HG02885 (cell line): ENCODE data around the gene SORL1.
"Not testable (repeated sequence)": the region's sequence is repeated elsewhere in the genome, so short reads cannot be mapped to it uniquely, and the experiment has no call there.

Source experiments
- ATAC-seq: cut with Tn5 transposase; IDR thresholded peaks from one replicate; pipeline ENCODE4 v1.9.1; 2021; ENCODE audit warnings: mild to moderate bottlenecking; ENCODE audit not compliant: unreplicated experiment, poor library complexity

Gene SORL1

GRCh38 chr11:121497176-121497998, 45.3 kb downstream of the SORL1 start:
- no peak for ATAC-seq

GRCh38 chr11:121499405-121499804, 47.3 kb downstream of the SORL1 start:
- ATAC-seq = no peak

- ATAC-seq = no peak
Measured at GRCh38 chr11:121500275-121500674, 48.2 kb downstream of the SORL1 start.

- ATAC-seq = no peak
Measured at GRCh38 chr11:121500717-121501116, 48.6 kb downstream of the SORL1 start.

- ATAC-seq = no peak
Measured at GRCh38 chr11:121503051-121503450, 50.9 kb downstream of the SORL1 start.

- ATAC-seq = not testable (repeated sequence)
Measured at GRCh38 chr11:121506237-121506636, 54.1 kb downstream of the SORL1 start.

GRCh38 chr11:121508449-121508848, 56.3 kb downstream of the SORL1 start:
- no peak for ATAC-seq

- no peak for ATAC-seq
Measured at GRCh38 chr11:121510438-121510837, 58.3 kb downstream of the SORL1 start.

GRCh38 chr11:121512468-121513465, 60.7 kb downstream of the SORL1 start:
- ATAC-seq = no peak

- no peak for ATAC-seq
Measured at GRCh38 chr11:121513807-121514206, 61.7 kb downstream of the SORL1 start.

GRCh38 chr11:121514432-121515334, 62.6 kb downstream of the SORL1 start:
- ATAC-seq = no peak

- no peak for ATAC-seq
Measured at GRCh38 chr11:121515335-121515671, 63.2 kb downstream of the SORL1 start.

- no peak for ATAC-seq
Measured at GRCh38 chr11:121517996-121518395, 65.9 kb downstream of the SORL1 start.

GRCh38 chr11:121520243-121521144, 68.4 kb downstream of the SORL1 start:
- ATAC-seq = no peak

GRCh38 chr11:121521145-121522042, 69.3 kb downstream of the SORL1 start:
- no peak for ATAC-seq

- no peak for ATAC-seq
Measured at GRCh38 chr11:121522043-121522941, 70.2 kb downstream of the SORL1 start.

GRCh38 chr11:121523581-121524232, 71.6 kb downstream of the SORL1 start:
- ATAC-seq = no peak
